Neural progenitor cell (in vitro differentiated cells): ENCODE measurements around the gene PRMT1. TPM values are rescaled to one million over a fixed set of nuclear protein-coding genes. Genes with fewer than 3 reads are reported as not detected.
A peak's percentile ranks its signal among the peaks of the same experiment; 100 is the strongest.

ENCODE experiments used
- DNase-seq: peaks from one replicate; pipeline ENCODE4 v3.0.0-alpha.2; 2016; ENCODE audit warnings: low spot score
- H2AFZ ChIP-seq: fragments of 200-600 bp; sonication (generic); replicated peaks from 2 replicates; pipeline ENCODE4 v1.6.1; 2016; ENCODE audit warnings: antibody characterized with exemption
- H3F3A ChIP-seq: fragments of 200-600 bp; sonication (generic); 2 replicates; pipeline ENCODE4 v1.6.1; 2016; ENCODE audit warnings: antibody characterized with exemption, low read depth
- H3K27ac ChIP-seq: fragments of 200-600 bp; sonication (generic); 2 replicates; pipeline ENCODE4 v1.5.1; 2016; ENCODE audit warnings: mild to moderate bottlenecking
- H3K27me3 ChIP-seq: fragments of 200-600 bp; sonication (generic); 2 replicates; pipeline ENCODE4 v1.6.1; 2016; ENCODE audit warnings: mild to moderate bottlenecking, moderate library complexity
- H3K36me3 ChIP-seq: fragments of 200-600 bp; sonication (generic); 2 replicates; pipeline ENCODE4 v1.5.1; 2016
- H3K4me1 ChIP-seq: fragments of 200-600 bp; sonication (generic); 2 replicates; pipeline ENCODE4 v1.6.1; 2016; ENCODE audit warnings: mixed run types
- H3K4me2 ChIP-seq: fragments of 200-600 bp; sonication (generic); 2 replicates; pipeline ENCODE4 v1.6.1; 2016
- H3K4me3 ChIP-seq: fragments of 200-600 bp; sonication (generic); 2 replicates; pipeline ENCODE4 v1.5.1; 2016
- H3K79me2 ChIP-seq: fragments of 200-600 bp; sonication (generic); 2 replicates; pipeline ENCODE4 v1.6.1; 2016; ENCODE audit warnings: low read depth
- H3K9ac ChIP-seq: fragments of 200-600 bp; sonication (generic); 2 replicates; pipeline ENCODE4 v1.6.1; 2016
- H3K9me3 ChIP-seq: fragments of 200-600 bp; sonication (generic); 2 replicates; pipeline ENCODE4 v1.5.1; 2016; ENCODE audit warnings: low read depth
- H4K20me1 ChIP-seq: fragments of 200-600 bp; sonication (generic); 2 replicates; pipeline ENCODE4 v1.6.1; 2016; ENCODE audit warnings: low read depth
- H3K27ac Mint-ChIP-seq: 3 replicates; pipeline ENCODE4 v1.8.0; 2021; ENCODE audit warnings: mixed read lengths
- H3K27me3 Mint-ChIP-seq: 2 replicates; pipeline ENCODE4 v1.8.0; 2022; ENCODE audit warnings: low read depth, mild to moderate bottlenecking, inconsistent platforms, moderate library complexity, mixed read lengths; ENCODE audit not compliant: insufficient read depth
- H3K36me3 Mint-ChIP-seq: 3 replicates; pipeline ENCODE4 v1.8.0; 2021; ENCODE audit warnings: mixed read lengths
- H3K4me1 Mint-ChIP-seq: 3 replicates; pipeline ENCODE4 v1.8.0; 2021; ENCODE audit warnings: mixed read lengths
- H3K4me3 Mint-ChIP-seq: 3 replicates; pipeline ENCODE4 v1.8.0; 2021; ENCODE audit warnings: mild to moderate bottlenecking, moderate library complexity, mixed read lengths
- H3K9me3 Mint-ChIP-seq: 3 replicates; pipeline ENCODE4 v1.8.0; 2020; ENCODE audit warnings: mixed read lengths
- EZH2 ChIP-seq: fragments of 200-600 bp; sonication (generic); IDR thresholded peaks from 2 replicates; pipeline ENCODE4 v1.6.1; 2017; ENCODE audit warnings: antibody characterized with exemption, mild to moderate bottlenecking, moderate library complexity
- EZH2phosphoT487 ChIP-seq: fragments of 200-600 bp; sonication (generic); IDR thresholded peaks from 2 replicates; pipeline ENCODE4 v1.6.1; 2017; ENCODE audit warnings: antibody characterized with exemption
- total RNA-seq: library from RNA; depleted of rRNA; stranded (reverse); fragments of >200 nt; gene quantifications from 2 replicates; pipeline ENCODE4 v1.2.3, GENCODE V29; 2015; ENCODE audit warnings: low replicate concordance
- TF ChIP-seq, protein P1 (sequence below): fragments of 200-600 bp; sonication (generic); IDR thresholded peaks from 2 replicates; pipeline ENCODE4 v1.5.1; 2017; ENCODE audit warnings: antibody characterized with exemption, mild to moderate bottlenecking

PRMT1 gene
- total RNA-seq, 1 donor from 2014 or later = 480 TPM

DNA sequence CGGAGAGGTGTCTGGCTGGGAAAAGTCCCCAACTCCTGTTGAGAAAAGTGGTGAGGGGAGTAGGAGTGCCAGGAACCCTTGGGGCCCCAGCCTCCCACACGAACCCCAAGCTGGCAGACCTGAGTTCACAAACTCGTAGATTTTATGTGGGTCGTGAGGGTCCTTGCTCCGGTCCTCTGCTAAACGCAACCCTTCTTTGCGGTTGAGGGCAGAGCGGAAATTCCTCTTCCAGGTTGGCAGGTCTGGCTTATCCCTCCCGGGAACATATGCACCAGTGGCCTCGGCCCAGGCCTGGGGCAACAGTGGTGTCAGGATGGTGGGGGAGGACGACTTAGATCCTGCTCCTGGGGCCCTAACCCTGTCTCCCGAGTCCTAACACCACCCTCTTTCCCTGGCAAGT lies 13.8 kb upstream of the PRMT1 start:
- peaks cover 15% of the 10 kb centered on the region for H3K4me1 Mint-ChIP-seq
- H3K4me2 ChIP-seq = no peak overlapping the region
- no peak overlapping the region for H3K27ac ChIP-seq
- H3F3A ChIP-seq = peaks cover 43% of the 10 kb centered on the region
- peaks cover 5% of the 10 kb centered on the region for H3K27me3 Mint-ChIP-seq
- H3K27me3 ChIP-seq = no peaks in the 10 kb centered on the region
- H3K4me3 Mint-ChIP-seq = peak overlapping the region; percentile 68
- H3K9ac ChIP-seq = no peak overlapping the region
- no peaks in the 10 kb centered on the region for H3K9me3 ChIP-seq
- no peak overlapping the region for H3K4me3 ChIP-seq
- peaks cover 19% of the 10 kb centered on the region for H4K20me1 ChIP-seq
- no peak for DNase-seq
- peaks cover 11% of the 10 kb centered on the region for H3K4me1 ChIP-seq
- no peak overlapping the region for H2AFZ ChIP-seq
- no peak overlapping the region for H3K27ac Mint-ChIP-seq
- H3K79me2 ChIP-seq = peaks cover 39% of the 10 kb centered on the region
- peaks cover 4% of the 10 kb centered on the region for H3K36me3 ChIP-seq
- TF ChIP-seq, protein P1, sequence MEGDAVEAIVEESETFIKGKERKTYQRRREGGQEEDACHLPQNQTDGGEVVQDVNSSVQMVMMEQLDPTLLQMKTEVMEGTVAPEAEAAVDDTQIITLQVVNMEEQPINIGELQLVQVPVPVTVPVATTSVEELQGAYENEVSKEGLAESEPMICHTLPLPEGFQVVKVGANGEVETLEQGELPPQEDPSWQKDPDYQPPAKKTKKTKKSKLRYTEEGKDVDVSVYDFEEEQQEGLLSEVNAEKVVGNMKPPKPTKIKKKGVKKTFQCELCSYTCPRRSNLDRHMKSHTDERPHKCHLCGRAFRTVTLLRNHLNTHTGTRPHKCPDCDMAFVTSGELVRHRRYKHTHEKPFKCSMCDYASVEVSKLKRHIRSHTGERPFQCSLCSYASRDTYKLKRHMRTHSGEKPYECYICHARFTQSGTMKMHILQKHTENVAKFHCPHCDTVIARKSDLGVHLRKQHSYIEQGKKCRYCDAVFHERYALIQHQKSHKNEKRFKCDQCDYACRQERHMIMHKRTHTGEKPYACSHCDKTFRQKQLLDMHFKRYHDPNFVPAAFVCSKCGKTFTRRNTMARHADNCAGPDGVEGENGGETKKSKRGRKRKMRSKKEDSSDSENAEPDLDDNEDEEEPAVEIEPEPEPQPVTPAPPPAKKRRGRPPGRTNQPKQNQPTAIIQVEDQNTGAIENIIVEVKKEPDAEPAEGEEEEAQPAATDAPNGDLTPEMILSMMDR = no peak
- H3K36me3 Mint-ChIP-seq = peaks cover 18% of the 10 kb centered on the region
- no peaks in the 10 kb centered on the region for H3K9me3 Mint-ChIP-seq

GRCh38 chr19:49664171-49665035 lies 12.7 kb upstream of the PRMT1 start:
- peaks cover 5% of the 10 kb centered on the region for H3K27me3 Mint-ChIP-seq
- peak overlapping the region; percentile 85 for H3K4me3 ChIP-seq
- H4K20me1 ChIP-seq = peaks cover 19% of the 10 kb centered on the region
- peaks cover 11% of the 10 kb centered on the region for H3K4me1 ChIP-seq
- no peaks in the 10 kb centered on the region for H3K9me3 ChIP-seq
- TF ChIP-seq, protein P1 = peak; percentile 20
- no peak for TF ChIP-seq EZH2
- TF ChIP-seq EZH2phosphoT487 = no peak
- H2AFZ ChIP-seq = no peak overlapping the region
- H3K4me2 ChIP-seq = peak overlapping the region; percentile 93
- H3K4me1 Mint-ChIP-seq = peaks cover 16% of the 10 kb centered on the region
- no peaks in the 10 kb centered on the region for H3K9me3 Mint-ChIP-seq
- peak overlapping the region; percentile 60 for H3K27ac Mint-ChIP-seq
- no peaks in the 10 kb centered on the region for H3K27me3 ChIP-seq
- peak; percentile 93 for DNase-seq
- H3K27ac ChIP-seq = no peak overlapping the region
- peaks cover 39% of the 10 kb centered on the region for H3K79me2 ChIP-seq
- H3K36me3 ChIP-seq = peaks cover 4% of the 10 kb centered on the region
- peaks cover 14% of the 10 kb centered on the region for H3K36me3 Mint-ChIP-seq
- H3K4me3 Mint-ChIP-seq = peak overlapping the region; percentile 98
- peaks cover 33% of the 10 kb centered on the region for H3F3A ChIP-seq
- peak overlapping the region; percentile 23 for H3K9ac ChIP-seq

DNA sequence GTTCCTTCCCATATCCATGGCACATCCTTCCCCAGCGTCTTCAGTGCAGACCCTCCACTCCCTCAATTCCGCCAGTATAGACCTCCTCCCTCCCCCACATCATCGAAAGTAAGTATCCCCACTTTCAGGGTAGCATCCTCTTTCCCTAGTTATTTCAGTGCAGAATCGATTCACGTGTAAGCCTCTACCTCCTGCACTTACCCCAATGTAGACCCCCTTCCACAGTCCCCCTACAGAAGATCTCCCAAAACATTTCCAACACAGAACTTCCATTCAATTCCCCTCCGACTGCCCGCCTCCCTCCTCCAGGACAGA lies 12.1 kb upstream of the PRMT1 start:
- Histone ChIP-seq H3K79me2 (peaks cover 39% of the 10 kb centered on the region), H3K4me2 (peak overlapping the region; percentile 93), H3K4me1 (peaks cover 11% of the 10 kb centered on the region), H3K27me3 (no peaks in the 10 kb centered on the region), H4K20me1 (peaks cover 19% of the 10 kb centered on the region), H3F3A (peaks cover 31% of the 10 kb centered on the region), H3K36me3 (peaks cover 4% of the 10 kb centered on the region), H3K27ac (no peak overlapping the region), H3K9ac (peak overlapping the region; percentile 23), H2AFZ (no peak overlapping the region), H3K9me3 (no peaks in the 10 kb centered on the region), H3K4me3 (peak overlapping the region; percentile 85)
- no peak for DNase-seq
- TF ChIP-seq EZH2 = no peak
- TF ChIP-seq, protein P1 = no peak
- no peak for TF ChIP-seq EZH2phosphoT487
- Mint-ChIP-seq H3K4me1 (peaks cover 20% of the 10 kb centered on the region), H3K36me3 (peaks cover 14% of the 10 kb centered on the region), H3K27ac (peak overlapping the region; percentile 28), H3K27me3 (peaks cover 5% of the 10 kb centered on the region), H3K9me3 (no peaks in the 10 kb centered on the region), H3K4me3 (peak overlapping the region; percentile 98)
